Right atrium auricular region (tissue), 2 donors: ENCODE results near the gene UGCG. TPM values are rescaled to one million over a fixed set of nuclear protein-coding genes. Genes with fewer than 3 reads are reported as not detected.
A peak's percentile ranks its signal among the peaks of the same experiment; 100 is the strongest.
"Not testable (repeated sequence)": the region's sequence is repeated elsewhere in the genome, so short reads cannot be mapped to it uniquely, and the experiment has no call there.

ENCODE experiments used
- DNase-seq: peaks from one replicate; pipeline ENCODE4 v3.0.0-alpha.2; 2019; ENCODE audit warnings: low spot score
- H3K27ac ChIP-seq, 2 donors: fragments of 200-600 bp; sonication (generic); 1 replicate in 1 of 2; 2 replicates in 1 of 2; pipeline ENCODE4 v1.5.1; 2016 to 2019
- H3K27me3 ChIP-seq, 2 donors: fragments of 200-600 bp; sonication (generic); one replicate each; pipeline versions ENCODE4 v1.5.1 to v1.6.0; 2017 to 2019
- H3K36me3 ChIP-seq: fragments of 200-600 bp; sonication (generic); one replicate; pipeline ENCODE4 v1.5.1; 2016
- H3K4me1 ChIP-seq, 2 donors: fragments of 200-600 bp; sonication (generic); one replicate each; pipeline versions ENCODE4 v1.5.1 to v1.6.0; 2017 to 2019
- H3K4me3 ChIP-seq, 2 donors: fragments of 200-600 bp; sonication (generic); 1 replicate in 1 of 2; 2 replicates in 1 of 2; pipeline ENCODE4 v1.5.1; 2017 to 2019; ENCODE audit warnings: mild to moderate bottlenecking in 1 of 2, moderate library complexity in 1 of 2
- H3K9me3 ChIP-seq, 2 donors: fragments of 200-600 bp; sonication (generic); one replicate each; pipeline ENCODE4 v1.5.1; 2019
- CTCF ChIP-seq, 2 donors: fragments of 200-600 bp; sonication (generic); IDR thresholded peaks; one replicate each; pipeline ENCODE4 v1.5.1; 2019; ENCODE audit warnings: antibody characterized with exemption in 2 of 2
- total RNA-seq, 2 donors: library from RNA; depleted of rRNA; stranded (reverse); fragments of >200 nt; gene quantifications; one replicate each; pipeline ENCODE4 v1.1.0, GENCODE V29; 2016

Gene UGCG
- total RNA-seq, 2 donors from 2014 or later = 10.3 to 10.8 TPM

GRCh38 chr9:111952559-111952958, 55.9 kb downstream of the UGCG start:
- no peak overlapping the region for H3K27ac ChIP-seq
- TF ChIP-seq CTCF (IDR thresholded peaks at IDR 0.05) = no peak

GRCh38 chr9:111953444-111953843, 56.8 kb downstream of the UGCG start:
- Histone ChIP-seq H3K27ac (no peak overlapping the region), H3K9me3 (no peaks in the 10 kb centered on the region), H3K4me1 (peaks cover 0 to 8% of the 10 kb centered on the region in 2 donors), H3K27me3 (no peaks in the 10 kb centered on the region), H3K36me3 (no peaks in the 10 kb centered on the region), H3K4me3 (no peak overlapping the region)
- no peak for DNase-seq
- TF ChIP-seq CTCF (IDR thresholded peaks at IDR 0.05) = no peak

More at GRCh38 chr9:111952559-111952958, 55.9 kb downstream of the UGCG start:
- Histone ChIP-seq H3K9me3 (no peaks in the 10 kb centered on the region), H3K36me3 (no peaks in the 10 kb centered on the region), H3K4me3 (no peak overlapping the region), H3K4me1 (no peaks in the 10 kb centered on the region), H3K27me3 (no peaks in the 10 kb centered on the region)
- no peak for DNase-seq

GRCh38 chr9:111955048-111955447, 58.4 kb downstream of the UGCG start:
- Histone ChIP-seq H3K9me3 (no peaks in the 10 kb centered on the region), H3K36me3 (no peaks in the 10 kb centered on the region), H3K27me3 (no peaks in the 10 kb centered on the region), H3K4me3 (no peak overlapping the region), H3K27ac (no peak overlapping the region), H3K4me1 (peaks cover 0 to 19% of the 10 kb centered on the region in 2 donors)
- TF ChIP-seq CTCF (IDR thresholded peaks at IDR 0.05) = no peak
- DNase-seq = no peak

- Histone ChIP-seq H3K36me3 (no peaks in the 10 kb centered on the region), H3K27me3 (no peaks in the 10 kb centered on the region), H3K4me1 (peaks cover 0 to 19% of the 10 kb centered on the region in 2 donors), H3K27ac (peak overlapping the region in 1 of 2 donors; percentile 37), H3K9me3 (no peaks in the 10 kb centered on the region), H3K4me3 (no peak overlapping the region)
- TF ChIP-seq CTCF (IDR thresholded peaks at IDR 0.05) = no peak
- DNase-seq = peak; percentile 65
Observed at GRCh38 chr9:111957856-111958631, 61.4 kb downstream of the UGCG start.

GRCh38 chr9:111959468-111960359, 63.1 kb downstream of the UGCG start:
- Histone ChIP-seq H3K27me3 (no peaks in the 10 kb centered on the region), H3K9me3 (no peaks in the 10 kb centered on the region), H3K27ac (no peak overlapping the region), H3K4me3 (no peak overlapping the region), H3K4me1 (peaks cover 0 to 19% of the 10 kb centered on the region in 2 donors), H3K36me3 (no peaks in the 10 kb centered on the region)
- DNase-seq = peak; percentile 81
- TF ChIP-seq CTCF (IDR thresholded peaks at IDR 0.05) = no peak

GRCh38 chr9:111960485-111960884, 63.9 kb downstream of the UGCG start:
- not testable (repeated sequence) for H3K4me3 ChIP-seq, H3K27ac ChIP-seq, H3K9me3 ChIP-seq, H3K27me3 ChIP-seq, H3K36me3 ChIP-seq, DNase-seq
- peaks cover 0 to 19% of the 10 kb centered on the region in 2 donors for H3K4me1 ChIP-seq
